Fibroblast of peridontal ligament (primary cell): ENCODE results near the gene SLC24A1.
"Not testable (repeated sequence)": the region's sequence is repeated elsewhere in the genome, so short reads cannot be mapped to it uniquely, and the experiment has no call there.

ENCODE experiments used
- DNase-seq: peaks from one replicate; pipeline ENCODE4 v3.0.0-alpha.2; 2010; ENCODE audit errors: extremely low read depth

SLC24A1 gene

GRCh38 chr15:65621638-65622037 lies at the start of gene SLC24A1:
TSS of gene SLC24A1 (plus strand) at chr15:65621938. CDS start at chr15:65624081, 2,143 bp downstream.
- DNase-seq, result no peak

- no peak for DNase-seq
These were observed 49.8 kb upstream of the SLC24A1 start for GRCh38 chr15:65571971-65572370.

DNA sequence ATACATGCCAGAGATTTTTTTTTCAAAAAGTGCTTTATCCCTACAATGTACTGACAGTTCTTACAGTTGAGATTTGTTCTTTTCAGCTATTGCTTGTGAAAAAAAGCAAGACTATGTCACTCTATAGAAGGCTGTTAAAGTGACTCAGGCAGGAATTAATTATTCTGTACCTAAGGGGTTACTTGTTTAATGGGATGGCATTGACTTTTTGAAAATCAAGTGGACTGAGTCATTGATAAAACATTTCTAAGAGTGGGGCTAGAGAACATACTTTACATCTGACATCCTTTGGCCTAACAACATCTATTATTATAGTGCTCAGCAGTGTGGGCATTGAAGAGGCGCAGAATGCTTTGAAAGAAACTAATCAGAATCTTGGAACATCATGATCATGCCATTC lies 45.1 kb upstream of the SLC24A1 start:
- DNase-seq, result peak; percentile 38

DNA sequence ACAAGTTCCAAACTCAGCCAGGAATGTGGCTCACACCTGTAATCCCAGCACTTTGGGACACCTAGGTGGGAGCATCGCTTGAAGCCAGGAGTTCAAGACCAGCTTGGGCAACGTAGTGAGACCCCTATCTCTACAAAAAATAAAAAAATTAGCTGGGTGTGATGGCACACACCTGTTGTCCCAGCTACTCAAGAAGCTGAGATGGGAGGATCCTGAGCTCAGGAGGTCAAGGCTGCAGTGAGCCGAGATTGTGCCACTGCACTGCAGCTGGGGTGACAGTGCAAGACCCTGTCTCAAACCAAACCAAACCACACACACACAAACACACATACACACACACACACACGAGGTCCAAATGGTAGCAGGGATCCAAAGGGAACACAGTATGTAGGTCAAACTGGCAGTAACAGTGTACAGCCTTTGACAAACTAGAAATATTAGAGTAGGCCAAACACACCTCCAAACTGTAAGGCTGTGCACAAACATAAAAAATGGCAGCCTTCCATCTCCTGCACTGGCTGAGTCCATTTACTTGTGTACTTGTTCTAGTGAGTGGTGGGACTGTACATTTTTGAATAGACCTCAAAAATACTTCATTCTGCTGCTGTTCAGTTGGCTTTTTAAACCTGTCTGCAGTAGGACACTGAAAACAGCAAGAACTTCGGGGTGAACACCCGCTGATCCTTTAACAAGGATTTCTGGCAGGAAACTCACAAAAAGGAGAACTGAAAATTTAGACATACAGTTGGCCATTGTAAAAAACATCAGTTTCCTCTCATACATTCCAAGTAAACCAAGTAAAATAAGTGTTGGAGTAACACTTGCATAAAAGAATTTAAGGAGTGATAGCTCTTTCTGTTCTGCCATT lies 44.4 kb upstream of the SLC24A1 start:
- DNase-seq, result no peak

- DNase-seq, result no peak
These were observed 42.6 kb upstream of the SLC24A1 start for GRCh38 chr15:65578904-65579728.

DNA sequence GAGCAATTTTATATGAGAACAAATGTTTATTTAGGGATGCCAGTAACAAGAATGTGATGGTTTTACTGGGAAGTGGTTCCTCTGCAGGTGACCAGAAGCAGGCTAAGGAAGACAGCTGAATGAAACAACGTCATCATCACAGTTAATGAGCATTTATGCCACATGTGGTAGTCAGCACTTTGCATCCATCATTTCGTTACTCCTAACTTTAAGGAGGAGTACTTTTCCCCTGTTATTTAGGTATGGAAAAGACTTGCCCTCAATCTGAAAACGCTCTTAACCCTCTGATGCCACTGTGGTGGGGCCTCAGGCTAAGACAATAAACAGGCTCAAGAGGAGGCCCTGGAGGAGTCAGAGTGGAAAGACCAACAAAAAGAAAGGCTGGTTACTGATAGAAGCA lies 42.0 kb upstream of the SLC24A1 start:
- no peak for DNase-seq

DNA sequence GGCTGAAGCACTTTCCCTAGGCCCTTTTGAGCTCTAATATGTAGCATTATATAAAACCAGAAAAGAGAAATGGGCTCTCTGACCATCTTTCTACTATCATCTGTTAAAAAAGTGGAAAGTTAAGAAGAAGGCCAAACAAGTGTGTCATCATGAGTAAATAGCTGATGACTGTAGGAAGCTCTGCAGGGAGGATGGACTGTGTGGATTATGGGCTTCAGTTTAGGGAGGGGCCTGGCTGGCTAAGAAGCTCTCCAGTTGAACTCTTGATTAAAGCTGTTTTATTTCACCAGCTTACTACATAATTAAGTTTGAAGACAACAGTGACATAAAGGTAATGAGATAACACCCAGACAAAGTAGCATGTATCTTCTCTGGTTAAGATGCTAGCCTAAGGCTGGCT lies 41.5 kb upstream of the SLC24A1 start:
- DNase-seq, result peak; percentile 69

DNA sequence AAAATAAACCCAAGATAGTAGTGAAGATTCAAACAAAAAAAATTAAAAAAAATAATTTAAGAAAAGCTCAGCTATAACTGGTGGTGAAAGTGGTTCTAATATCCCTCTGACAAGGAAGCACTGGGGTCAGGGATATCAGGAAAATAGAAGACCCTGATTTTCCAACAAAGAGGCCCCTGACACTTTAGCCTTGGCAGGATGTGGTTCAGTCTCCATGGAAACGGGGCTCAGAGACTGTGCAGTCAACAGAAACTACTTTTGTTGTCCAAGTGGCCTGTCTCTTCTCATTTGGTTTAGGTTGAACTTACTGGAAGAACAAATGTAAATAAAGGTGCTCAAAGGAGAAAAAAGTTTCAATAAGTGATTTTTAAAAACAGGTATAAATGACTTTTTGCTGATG lies 38.0 kb upstream of the SLC24A1 start:
- DNase-seq, result no peak

GRCh38 chr15:65584241-65584640 lies 37.5 kb upstream of the SLC24A1 start:
- no peak for DNase-seq

DNA sequence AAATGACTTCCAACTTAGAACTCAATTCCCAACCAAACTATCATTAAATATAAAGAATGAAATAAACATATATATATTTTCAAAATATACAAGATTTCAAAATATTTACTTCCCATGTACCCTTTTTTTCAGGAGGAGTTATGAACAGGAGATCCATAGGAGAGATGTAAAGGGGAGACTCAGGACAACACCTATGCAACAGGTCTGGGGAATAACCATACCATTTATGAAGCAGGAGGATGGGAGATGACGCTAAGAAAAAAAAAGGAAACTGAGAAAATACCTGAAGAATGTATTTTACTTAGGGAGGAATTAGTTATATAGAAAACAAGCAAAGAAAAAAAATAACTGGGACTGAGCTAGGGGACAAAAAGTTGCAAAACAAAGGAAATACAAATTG lies 34.6 kb upstream of the SLC24A1 start:
- no peak for DNase-seq

- peak; percentile 23 for DNase-seq
These were observed 25.8 kb upstream of the SLC24A1 start for GRCh38 chr15:65595960-65596359.

DNA sequence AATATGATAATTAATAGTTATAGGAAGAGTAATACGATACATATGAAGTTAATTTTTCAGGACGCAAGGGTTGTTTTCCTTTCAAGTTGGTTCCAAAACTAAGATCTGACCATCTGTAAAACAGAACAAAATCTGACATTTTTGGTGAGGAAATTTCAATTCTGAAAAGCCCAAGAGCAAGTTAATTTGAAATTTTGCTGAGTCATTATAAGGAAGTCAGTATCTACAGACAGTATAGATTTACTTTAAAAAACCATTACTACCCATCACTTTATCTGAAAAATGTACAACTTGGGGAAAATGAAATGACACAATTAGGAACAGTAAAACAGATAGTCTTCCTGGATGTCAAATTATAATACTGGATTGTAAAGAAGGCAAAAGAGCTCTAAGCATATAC lies 23.3 kb upstream of the SLC24A1 start:
- DNase-seq, result no peak

DNA sequence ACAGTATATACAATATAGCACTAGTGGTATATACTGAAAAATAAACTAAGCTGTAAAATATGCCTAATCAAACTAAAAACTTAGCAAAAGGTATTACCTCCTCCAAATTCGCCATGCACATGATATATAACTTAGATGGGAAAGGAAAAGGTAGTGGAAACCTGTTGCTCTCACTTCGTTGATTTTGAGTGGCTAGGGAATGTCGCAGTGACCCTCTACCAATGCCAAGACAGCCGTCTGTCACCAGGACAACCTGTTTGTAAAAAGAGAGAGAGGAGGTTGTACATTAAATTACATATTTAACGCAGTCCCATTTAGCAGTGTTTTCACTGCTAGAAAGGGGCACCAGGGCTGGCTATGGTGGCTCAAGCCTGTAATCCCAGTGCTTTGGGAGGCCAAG lies 22.1 kb upstream of the SLC24A1 start:
- DNase-seq, result no peak

GRCh38 chr15:65603134-65603533 lies 18.6 kb upstream of the SLC24A1 start:
- no peak for DNase-seq

GRCh38 chr15:65603559-65603958 lies 18.2 kb upstream of the SLC24A1 start:
- no peak for DNase-seq

DNA sequence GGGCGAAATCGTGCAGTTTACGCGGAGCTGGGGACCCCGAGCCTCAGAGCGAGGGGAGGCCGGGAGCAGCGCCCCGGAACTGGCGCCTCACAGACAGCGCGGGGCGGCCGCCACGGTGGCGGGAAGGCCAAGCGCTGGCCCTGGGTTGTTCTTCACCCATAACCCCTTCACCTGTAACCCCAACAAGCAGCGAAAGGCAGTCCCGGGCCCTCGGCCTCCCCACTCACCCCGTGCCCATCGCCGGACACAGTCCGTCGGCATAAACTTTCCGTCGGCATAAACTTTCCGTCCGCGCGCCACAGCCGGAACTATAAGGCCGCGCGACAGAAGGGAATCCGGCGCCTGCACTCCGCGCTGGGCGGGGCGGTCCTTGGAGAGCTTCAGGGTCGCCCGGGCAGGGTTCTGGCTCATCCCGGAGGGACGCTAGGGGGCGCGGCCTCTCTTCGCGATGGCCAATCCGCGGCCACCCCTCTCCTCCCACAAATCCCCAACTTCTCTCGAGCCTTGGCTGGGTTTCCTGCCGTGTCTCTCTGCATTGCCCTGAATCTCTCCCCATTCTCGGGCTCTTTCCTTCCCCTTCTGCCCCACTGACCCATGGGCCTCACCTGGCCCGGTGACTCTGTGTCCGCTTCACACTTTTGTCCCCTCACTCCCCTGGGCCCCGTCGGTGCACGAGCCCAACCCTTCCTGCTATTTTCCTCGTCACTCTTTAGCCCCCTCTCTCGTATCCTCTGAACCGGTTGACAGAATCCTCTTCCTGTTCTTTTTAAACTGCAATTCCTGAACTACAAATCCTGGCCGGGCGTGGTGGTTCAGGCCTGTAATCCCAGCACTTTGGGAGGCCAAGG lies 10.6 kb upstream of the SLC24A1 start, which contains the start of gene INTS14:
INTS14 (minus strand) TSS at position 261 of the 848 bp plus-strand sequence. CDS start 3,751 bp downstream, outside the sequence.
- DNase-seq, result peak; percentile 94

- DNase-seq, result no peak
These were observed 9.7 kb upstream of the SLC24A1 start for GRCh38 chr15:65611888-65612615.

DNA sequence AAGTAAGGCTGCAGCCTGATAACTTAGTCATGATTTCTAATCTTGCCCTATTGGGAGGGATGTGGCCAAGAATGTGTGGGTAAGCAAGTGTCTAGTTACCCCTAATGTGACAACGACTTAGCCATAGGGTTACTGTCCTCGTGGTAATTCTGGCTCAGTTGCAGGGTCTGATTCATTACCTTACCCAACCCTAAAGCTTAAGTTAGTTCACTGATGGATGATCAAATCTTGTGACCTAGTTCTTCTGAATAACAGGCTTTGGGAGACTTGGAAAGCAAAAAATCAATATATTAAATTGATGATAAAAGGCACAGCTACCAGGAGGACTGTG lies 9.2 kb upstream of the SLC24A1 start:
- DNase-seq, result peak; percentile 29

DNA sequence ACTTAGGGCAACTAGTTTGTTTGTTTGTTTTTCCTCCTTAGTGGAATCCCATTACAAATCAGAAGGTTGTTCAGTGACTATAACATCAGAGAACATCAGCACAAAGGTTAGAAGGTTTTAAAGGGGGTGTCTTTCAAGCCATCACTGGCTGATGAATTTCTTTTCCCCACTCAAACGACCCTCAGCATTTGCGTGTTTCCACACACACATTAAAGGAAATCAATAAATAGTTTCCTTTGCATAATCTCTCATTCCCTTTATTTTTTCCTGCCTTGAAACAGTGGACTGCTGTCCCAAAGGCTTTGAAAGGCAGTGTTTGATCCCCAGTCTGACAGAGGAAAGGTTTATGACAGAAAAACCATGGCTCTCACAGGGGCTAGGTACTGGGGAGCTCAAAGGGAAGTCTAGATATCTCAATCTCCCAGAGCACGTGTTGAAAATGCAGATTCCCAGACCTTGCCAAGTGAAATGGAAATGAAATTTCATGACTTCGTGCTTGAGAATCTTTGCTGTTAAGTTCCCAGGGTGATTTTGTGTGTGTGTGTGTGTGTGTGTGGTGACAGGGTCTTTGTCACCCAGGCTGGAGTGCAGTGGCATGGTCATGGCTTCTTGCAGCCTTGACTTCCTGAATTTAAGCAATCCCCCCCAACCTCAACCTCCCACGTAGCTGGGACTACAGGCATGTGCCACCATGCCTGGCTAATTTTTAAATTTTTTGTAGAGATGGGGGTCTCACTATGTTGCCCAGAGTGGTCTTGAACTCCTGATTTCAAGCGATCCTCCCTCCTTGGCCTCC lies 8.6 kb upstream of the SLC24A1 start:
- DNase-seq, result no peak

- DNase-seq, result not testable (repeated sequence)
These were observed 5.9 kb upstream of the SLC24A1 start for GRCh38 chr15:65615887-65616286.
